Right lobe of liver (tissue), 6 donors: ENCODE data around the gene SDF2L1. TPM values are rescaled to one million over a fixed set of nuclear protein-coding genes. Genes with fewer than 3 reads are reported as not detected.
"Not testable (repeated sequence)": the region's sequence is repeated elsewhere in the genome, so short reads cannot be mapped to it uniquely, and the experiment has no call there.

Experiments
- ATAC-seq, 4 donors: fragments of 200-7000 bp; cut with Tn5 transposase; one replicate each; pipeline ENCODE4 v1.9.1; 2020; ENCODE audit warnings: mild to moderate bottlenecking in 4 of 4, moderate library complexity in 4 of 4
- DNase-seq, 3 donors: peaks; one replicate each; pipeline ENCODE4 v3.0.0-alpha.2; 2020
- H3K27ac ChIP-seq, 3 donors: fragments of 200-600 bp; one replicate each; pipeline ENCODE4 v1.8.0; 2022
- H3K27me3 ChIP-seq, 2 donors: fragments of 200-600 bp; one replicate each; pipeline ENCODE4 v1.8.0; 2022
- H3K36me3 ChIP-seq, 4 donors: fragments of 200-600 bp; sonication (generic) in 1 of 4; one replicate each; pipeline versions ENCODE4 v1.5.1 to v1.8.0; 2017 to 2022; ENCODE audit warnings: control low read depth in 1 of 4
- H3K4me1 ChIP-seq, 4 donors: fragments of 200-600 bp; sonication (generic) in 1 of 4; one replicate each; pipeline versions ENCODE4 v1.5.1 to v1.8.0; 2017 to 2022; ENCODE audit warnings: control low read depth in 1 of 4
- H3K4me3 ChIP-seq, 3 donors: fragments of 200-600 bp; one replicate each; pipeline ENCODE4 v1.8.0; 2022
- H3K9me3 ChIP-seq, 4 donors: fragments of 200-600 bp; sonication (generic) in 1 of 4; one replicate each; pipeline versions ENCODE4 v1.5.1 to v1.8.0; 2017 to 2022; ENCODE audit warnings: control low read depth in 1 of 4
- POLR2A ChIP-seq: fragments of 450-650 bp; IDR thresholded peaks from one replicate; pipeline ENCODE4 v1.6.1; 2017; ENCODE audit warnings: antibody characterized with exemption, mild to moderate bottlenecking
- WGBS: methylation state at CpG from one replicate; pipeline ENCODE4 v1.1.6; 2018; ENCODE audit warnings: low coverage, low lambda C conversion rate; ENCODE audit not compliant: insufficient coverage; ENCODE audit errors: missing lambda C conversion rate; 5-methylcytosine and 5-hydroxymethylcytosine counted together
- intact Hi-C, 2 donors: fragments of 100-400 bp; cut with DNase I; formaldehyde crosslinking; loops; one replicate each; pipeline versions ENCODE4 v1.11.2 to v1.14.1; 2022
- total RNA-seq, 6 experiments: library from RNA; depleted of rRNA in 2 of 6; stranded (reverse); fragments of >200 nt in 2 of 6; fragmentation: NEBNext Ultra II Directional in 3 of 6; extraction: Animal tissue kit (Norgen Biotek cat#: 25700) in 3 of 6; gene quantifications; one replicate each; pipeline versions ENCODE4 v1.1.0 to v1.2.4, GENCODE V29; 2016 to 2023
- TF ChIP-seq, protein P1 (sequence below), 4 donors: fragments of 200-600 bp in 3 of 4; fragments of 450-650 bp in 1 of 4; IDR thresholded peaks; one replicate each; pipeline versions ENCODE4 v1.5.1 to v1.8.0; 2016 to 2022; ENCODE audit warnings: antibody characterized with exemption in 4 of 4, mild to moderate bottlenecking in 2 of 4
- donor health status: DM: no; HTN: yes; CAD: no.
- donor health status: DM: no; HTN: no; CAD: no.
- donor health status: DM: no; HTN: no; CAD: no.
- donor health status: DM: no; HTN: yes; CAD: no.
- donor health status: DM: no; HTN: yes; CAD: no.

SDF2L1 gene
- total RNA-seq, 6 experiments from 2014 or later: 33.1 to 85.7 (median 71.6) TPM

DNA sequence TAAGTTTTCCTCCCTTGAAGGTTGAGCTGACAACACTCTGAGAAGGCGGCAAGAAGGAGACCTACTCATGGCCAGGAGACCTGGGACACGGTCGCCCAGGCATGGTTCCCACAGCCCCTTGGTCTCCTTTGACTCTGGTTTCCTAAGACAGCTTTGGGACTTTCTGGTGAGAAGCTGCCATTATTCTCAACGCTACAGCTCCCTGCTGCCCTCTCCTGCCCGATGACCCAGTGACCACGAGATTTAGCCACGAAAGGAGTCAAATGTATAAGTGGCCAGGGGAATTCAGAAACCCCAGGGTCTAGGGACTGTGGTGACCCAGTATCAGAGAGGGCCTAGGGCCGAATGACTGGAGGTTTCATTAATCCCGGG, 699 bp upstream of the SDF2L1 start:
- under 1% methylated on average over 8 of the region's 9 CpGs for WGBS
- ATAC-seq: peak; percentile 48 to 56 (median 50)
- intact Hi-C loops: no loop called here

DNA sequence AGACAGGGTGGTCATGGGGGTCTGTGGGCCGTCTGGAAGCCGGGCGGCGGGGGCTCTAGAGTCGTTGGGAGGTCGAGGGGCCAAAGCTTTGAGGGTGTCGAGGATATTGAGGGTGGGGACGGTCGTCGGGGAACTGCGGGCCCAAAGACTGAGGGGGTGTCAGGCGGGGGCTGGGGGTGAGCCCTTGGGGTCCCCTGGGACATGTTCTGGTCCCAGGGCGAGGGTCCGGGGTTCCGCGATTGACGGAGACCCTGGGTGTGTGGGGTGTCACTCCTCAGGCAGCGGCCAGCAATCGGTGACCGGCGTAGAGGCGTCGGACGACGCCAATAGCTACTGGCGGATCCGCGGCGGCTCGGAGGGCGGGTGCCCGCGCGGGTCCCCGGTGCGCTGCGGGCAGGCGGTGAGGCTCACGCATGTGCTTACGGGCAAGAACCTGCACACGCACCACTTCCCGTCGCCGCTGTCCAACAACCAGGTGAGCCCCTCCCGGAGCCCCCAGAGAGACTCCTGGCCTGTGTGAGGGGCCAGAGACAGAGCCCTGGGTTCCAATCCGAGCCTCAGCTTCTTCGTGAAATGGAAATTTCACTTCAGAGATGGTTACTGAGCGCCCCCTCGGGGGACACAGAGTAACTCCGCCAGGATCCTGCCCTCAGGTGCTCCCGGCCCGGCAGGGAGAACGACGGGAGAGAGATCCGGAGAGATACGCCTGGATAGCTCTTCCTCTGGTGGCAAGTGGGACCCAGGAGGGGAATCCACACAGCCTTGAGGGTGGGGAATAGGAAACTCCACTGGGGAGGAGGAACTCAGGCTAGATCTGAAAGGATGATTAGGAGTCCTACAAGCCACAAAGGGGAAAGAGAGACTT, 714 bp downstream of the SDF2L1 start:
- no peaks in the 10 kb centered on the region for H3K9me3 ChIP-seq
- H3K27ac ChIP-seq: peak overlapping the region in 2 of 3 donors; percentile 13 to 40
- H3K36me3 ChIP-seq: peaks cover 0 to 11% (median 1%) of the 10 kb centered on the region in 4 donors
- intact Hi-C loops: no loop called here
- peaks cover 0 to 23% (median 8%) of the 10 kb centered on the region in 4 donors for H3K4me1 ChIP-seq
- peak; percentile 64 to 65 (median 64) for DNase-seq
- no peaks in the 10 kb centered on the region for H3K27me3 ChIP-seq
- H3K4me3 ChIP-seq: peak overlapping the region; percentile 60 to 95 (median 90)
- WGBS: 0% methylated on average over 9 of the region's 56 CpGs
- TF ChIP-seq POLR2A: no peak
- TF ChIP-seq, protein P1, sequence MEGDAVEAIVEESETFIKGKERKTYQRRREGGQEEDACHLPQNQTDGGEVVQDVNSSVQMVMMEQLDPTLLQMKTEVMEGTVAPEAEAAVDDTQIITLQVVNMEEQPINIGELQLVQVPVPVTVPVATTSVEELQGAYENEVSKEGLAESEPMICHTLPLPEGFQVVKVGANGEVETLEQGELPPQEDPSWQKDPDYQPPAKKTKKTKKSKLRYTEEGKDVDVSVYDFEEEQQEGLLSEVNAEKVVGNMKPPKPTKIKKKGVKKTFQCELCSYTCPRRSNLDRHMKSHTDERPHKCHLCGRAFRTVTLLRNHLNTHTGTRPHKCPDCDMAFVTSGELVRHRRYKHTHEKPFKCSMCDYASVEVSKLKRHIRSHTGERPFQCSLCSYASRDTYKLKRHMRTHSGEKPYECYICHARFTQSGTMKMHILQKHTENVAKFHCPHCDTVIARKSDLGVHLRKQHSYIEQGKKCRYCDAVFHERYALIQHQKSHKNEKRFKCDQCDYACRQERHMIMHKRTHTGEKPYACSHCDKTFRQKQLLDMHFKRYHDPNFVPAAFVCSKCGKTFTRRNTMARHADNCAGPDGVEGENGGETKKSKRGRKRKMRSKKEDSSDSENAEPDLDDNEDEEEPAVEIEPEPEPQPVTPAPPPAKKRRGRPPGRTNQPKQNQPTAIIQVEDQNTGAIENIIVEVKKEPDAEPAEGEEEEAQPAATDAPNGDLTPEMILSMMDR (IDR thresholded peaks at IDR 0.05): peak; percentile 42 to 54 (median 53)
- peak; percentile 3 to 29 (median 16) for ATAC-seq

More for the DNA sequence above, 699 bp upstream of the SDF2L1 start:
- Histone ChIP-seq H3K4me1 (peaks cover 0 to 22% (median 7%) of the 10 kb centered on the region in 4 donors), H3K9me3 (no peaks in the 10 kb centered on the region), H3K27me3 (no peaks in the 10 kb centered on the region), H3K4me3 (peak overlapping the region; percentile 60 to 95 (median 90)), H3K27ac (peak overlapping the region in 1 of 3 donors; percentile 45), H3K36me3 (peaks cover 0 to 10% (median 1%) of the 10 kb centered on the region in 4 donors)
- peak in 2 of 3 donors; percentile 61 to 62 for DNase-seq
- no peak for TF ChIP-seq POLR2A
- TF ChIP-seq, protein P1 (IDR thresholded peaks at IDR 0.05): peak; percentile 31 to 46 (median 40)

DNA sequence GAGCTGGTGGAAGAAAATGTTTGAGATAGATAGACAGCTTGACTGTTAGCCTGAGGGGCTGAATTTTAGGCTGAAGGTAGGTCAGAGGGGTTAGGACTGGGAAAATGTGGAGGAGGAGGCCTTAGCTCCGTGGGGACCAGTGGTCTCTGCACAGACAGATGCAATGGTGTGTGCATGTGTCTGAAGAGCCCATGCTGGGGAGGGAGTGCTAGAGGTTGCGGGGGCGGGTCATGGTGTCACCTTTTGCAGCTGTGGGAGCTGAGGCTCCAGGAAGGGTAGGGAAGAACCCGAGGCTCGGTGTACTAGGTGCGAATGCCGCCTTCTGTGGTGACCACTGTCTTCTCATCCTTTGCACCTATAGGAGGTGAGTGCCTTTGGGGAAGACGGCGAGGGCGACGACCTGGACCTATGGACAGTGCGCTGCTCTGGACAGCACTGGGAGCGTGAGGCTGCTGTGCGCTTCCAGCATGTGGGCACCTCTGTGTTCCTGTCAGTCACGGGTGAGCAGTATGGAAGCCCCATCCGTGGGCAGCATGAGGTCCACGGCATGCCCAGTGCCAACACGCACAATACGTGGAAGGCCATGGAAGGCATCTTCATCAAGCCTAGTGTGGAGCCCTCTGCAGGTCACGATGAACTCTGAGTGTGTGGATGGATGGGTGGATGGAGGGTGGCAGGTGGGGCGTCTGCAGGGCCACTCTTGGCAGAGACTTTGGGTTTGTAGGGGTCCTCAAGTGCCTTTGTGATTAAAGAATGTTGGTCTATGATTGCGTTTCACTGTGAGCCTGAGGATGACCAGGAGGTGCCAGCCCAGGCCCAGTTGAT, 1.6 kb downstream of the SDF2L1 start:
- Histone ChIP-seq H3K27me3 (no peaks in the 10 kb centered on the region), H3K27ac (no peak overlapping the region), H3K36me3 (peaks cover 0 to 11% (median 4%) of the 10 kb centered on the region in 4 donors), H3K4me3 (peak overlapping the region in 2 of 3 donors; percentile 60 to 95), H3K4me1 (peaks cover 0 to 23% (median 8%) of the 10 kb centered on the region in 4 donors), H3K9me3 (no peaks in the 10 kb centered on the region)
- DNase-seq: no peak
- WGBS: 75% methylated on average over 2 of the region's 22 CpGs
- ATAC-seq: no peak
- intact Hi-C loops: no loop called here
- no peak for TF ChIP-seq POLR2A
- TF ChIP-seq, protein P1 (IDR thresholded peaks at IDR 0.05): no peak

DNA sequence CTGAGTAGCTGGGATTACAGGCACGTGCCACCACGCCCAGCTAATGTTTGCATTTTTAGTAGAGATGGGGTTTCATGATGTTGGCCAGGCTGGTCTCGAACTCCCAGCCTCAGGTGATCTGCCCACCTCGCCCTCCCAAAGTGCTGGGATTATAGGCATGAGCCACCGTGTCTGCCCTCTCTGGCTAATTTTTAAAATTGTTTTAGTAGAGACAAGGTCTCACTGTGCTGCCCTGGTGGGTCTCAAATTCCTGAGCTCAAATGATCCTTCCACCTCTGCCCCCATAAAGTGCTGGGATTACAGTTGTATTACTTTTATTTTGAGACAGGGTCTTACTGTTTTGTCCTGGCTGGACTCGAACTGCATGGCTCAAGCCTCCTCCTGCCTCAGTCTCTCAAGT, 3.4 kb downstream of the SDF2L1 start:
- intact Hi-C loops, DNase-seq, H3K27me3 ChIP-seq, ATAC-seq, H3K4me3 ChIP-seq, H3K27ac ChIP-seq, H3K9me3 ChIP-seq: not testable (repeated sequence)
- peaks cover 0 to 23% (median 8%) of the 10 kb centered on the region in 4 donors for H3K4me1 ChIP-seq
- peaks cover 0 to 11% (median 5%) of the 10 kb centered on the region in 4 donors for H3K36me3 ChIP-seq
- 89% methylated on average over 3 of the region's 6 CpGs for WGBS
